OCI-M2 (cell line): Measurements from ENCODE around the gene DAW1.
"Not testable (repeated sequence)": the region's sequence is repeated elsewhere in the genome, so short reads cannot be mapped to it uniquely, and the experiment has no call there.

Experiments used
- DNase-seq: peaks from one replicate; lab custom pipeline; 2025; ENCODE audit not compliant: unreplicated experiment; lab: John Stamatoyannopoulos, UW

DAW1 gene, protein sequence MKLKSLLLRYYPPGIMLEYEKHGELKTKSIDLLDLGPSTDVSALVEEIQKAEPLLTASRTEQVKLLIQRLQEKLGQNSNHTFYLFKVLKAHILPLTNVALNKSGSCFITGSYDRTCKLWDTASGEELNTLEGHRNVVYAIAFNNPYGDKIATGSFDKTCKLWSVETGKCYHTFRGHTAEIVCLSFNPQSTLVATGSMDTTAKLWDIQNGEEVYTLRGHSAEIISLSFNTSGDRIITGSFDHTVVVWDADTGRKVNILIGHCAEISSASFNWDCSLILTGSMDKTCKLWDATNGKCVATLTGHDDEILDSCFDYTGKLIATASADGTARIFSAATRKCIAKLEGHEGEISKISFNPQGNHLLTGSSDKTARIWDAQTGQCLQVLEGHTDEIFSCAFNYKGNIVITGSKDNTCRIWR

GRCh38 chr2:227871375-227871791, at the start of gene DAW1:
Gene DAW1 (plus strand): TSS chr2:227871631. CDS start chr2:227871690, 59 bp downstream.
- no peak for DNase-seq

DNA sequence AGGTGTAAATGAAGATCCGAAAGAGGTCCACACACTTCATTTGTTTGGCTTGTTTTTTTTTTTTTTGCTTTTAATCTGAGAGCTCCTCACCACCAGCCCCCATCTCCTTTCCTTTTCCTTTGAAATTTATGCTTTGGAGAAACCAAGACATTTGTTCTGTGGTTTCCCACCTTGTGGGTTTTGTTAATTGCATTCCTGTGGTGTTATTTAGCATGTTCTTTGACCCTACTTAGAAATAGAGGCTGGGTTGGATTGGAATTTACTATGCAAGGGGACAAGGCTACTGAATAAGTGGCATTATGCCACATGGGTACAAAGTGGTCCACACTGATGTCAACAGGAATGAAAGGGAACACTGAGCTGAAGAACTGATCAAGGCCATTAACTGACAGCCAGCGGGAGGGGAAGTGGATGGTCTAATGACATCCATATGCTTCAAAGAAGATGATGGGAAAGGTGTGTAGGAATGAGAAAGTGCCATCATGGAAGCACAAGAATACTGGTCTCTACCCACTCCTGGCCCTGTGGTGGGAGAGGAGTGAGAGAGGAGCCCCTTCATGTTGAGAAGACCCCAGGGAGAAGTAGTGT, 48.9 kb upstream of the DAW1 start:
- no peak for DNase-seq

DNA sequence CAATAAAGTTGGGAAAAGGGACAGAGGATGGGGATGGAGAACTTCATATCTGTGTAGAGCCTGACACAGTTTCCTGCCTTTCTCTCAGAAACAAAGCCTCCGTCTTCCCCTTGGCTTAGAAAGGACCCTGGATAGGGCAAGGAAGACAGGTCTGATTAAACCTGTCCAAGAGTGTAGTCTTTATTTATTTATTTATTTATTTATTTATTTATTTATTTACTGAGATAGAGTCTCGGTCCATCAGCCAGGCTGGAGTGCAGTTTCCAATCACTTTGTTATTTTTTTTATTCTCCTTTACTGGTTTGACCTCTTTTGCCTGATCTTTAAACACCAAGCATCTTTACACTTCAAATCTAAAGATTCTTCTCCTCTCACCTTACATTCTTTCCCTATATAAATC, 47.5 kb upstream of the DAW1 start:
- no peak for DNase-seq

GRCh38 chr2:227824711-227825110, 46.7 kb upstream of the DAW1 start:
- no peak for DNase-seq

- DNase-seq = no peak
Measured at GRCh38 chr2:227826019-227826521, 45.4 kb upstream of the DAW1 start.

GRCh38 chr2:227826563-227826962, 44.9 kb upstream of the DAW1 start:
- DNase-seq = no peak

DNA sequence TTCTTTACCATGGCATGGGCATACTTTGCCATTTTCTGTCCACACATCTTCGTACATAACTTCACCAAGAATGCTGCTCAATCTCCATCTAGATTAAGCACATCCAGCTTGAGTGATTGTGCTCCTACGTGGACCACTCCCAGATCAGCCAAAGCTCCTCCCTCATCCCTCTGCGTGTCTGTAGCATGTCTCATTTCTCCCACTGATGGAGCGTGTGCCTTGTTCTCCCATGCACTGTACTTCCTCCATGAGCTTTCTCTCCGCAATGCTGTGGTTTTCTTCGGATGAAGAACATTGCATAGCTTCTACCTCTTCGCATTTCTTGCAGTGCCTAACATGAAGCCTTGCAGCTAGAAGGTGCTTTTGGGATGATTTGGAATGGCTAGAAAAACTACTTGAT, 44.3 kb upstream of the DAW1 start:
- DNase-seq = no peak

DNA sequence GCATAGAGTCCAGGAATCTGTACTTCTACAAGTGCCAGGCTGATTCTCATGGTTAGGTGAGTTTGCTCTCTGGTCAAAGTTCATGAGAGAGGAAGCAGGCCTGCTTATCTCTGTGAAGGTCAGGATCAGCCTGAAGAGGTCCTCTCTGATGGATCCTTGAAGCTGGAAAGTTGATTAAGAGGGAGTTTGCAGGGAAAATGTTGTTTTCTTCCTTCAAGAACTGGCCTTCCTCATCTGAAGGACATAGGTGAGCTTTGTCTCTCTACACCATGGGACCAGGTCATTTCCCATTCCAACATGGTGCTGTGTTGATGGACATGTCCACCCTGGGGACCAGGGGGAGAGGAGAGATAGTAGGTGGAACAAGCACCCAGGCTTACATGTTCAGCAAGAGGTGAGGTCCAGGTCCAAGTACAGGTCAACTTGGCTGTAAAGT, 42.9 kb upstream of the DAW1 start:
- DNase-seq = no peak

- DNase-seq = no peak
Measured at GRCh38 chr2:227829337-227829736, 42.1 kb upstream of the DAW1 start.

- no peak for DNase-seq
Measured at GRCh38 chr2:227834423-227834822, 37.0 kb upstream of the DAW1 start.

- no peak for DNase-seq
Measured at GRCh38 chr2:227834916-227835650, 36.3 kb upstream of the DAW1 start.

GRCh38 chr2:227839339-227840129, 31.9 kb upstream of the DAW1 start:
- not testable (repeated sequence) for DNase-seq

DNA sequence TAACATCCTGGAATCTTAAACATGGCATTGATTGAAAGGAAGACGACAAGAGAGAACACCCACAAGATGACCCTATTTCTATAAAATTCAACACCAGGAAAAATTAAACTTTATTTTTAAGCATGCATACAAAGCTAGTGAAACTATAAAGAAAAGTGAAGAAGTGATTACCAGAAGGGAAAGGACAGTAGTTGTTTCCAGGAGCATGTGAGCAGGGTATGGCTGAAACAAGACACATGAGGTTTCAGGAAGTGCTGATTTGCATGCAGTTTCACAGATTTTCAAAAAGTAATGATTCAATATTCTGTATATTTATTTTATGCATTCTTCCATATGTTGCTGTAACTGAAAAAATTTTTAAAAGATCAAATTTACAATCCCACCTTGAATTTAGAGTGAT, 24.6 kb upstream of the DAW1 start:
- no peak for DNase-seq

GRCh38 chr2:227848146-227848545, 23.3 kb upstream of the DAW1 start:
- DNase-seq = no peak

- no peak for DNase-seq
Measured at GRCh38 chr2:227848586-227848985, 22.8 kb upstream of the DAW1 start.

- no peak for DNase-seq
Measured at GRCh38 chr2:227849906-227850305, 21.5 kb upstream of the DAW1 start.

- no peak for DNase-seq
Measured at GRCh38 chr2:227853204-227853629, 18.2 kb upstream of the DAW1 start.

- DNase-seq = no peak
Measured at GRCh38 chr2:227853765-227854271, 17.6 kb upstream of the DAW1 start.

DNA sequence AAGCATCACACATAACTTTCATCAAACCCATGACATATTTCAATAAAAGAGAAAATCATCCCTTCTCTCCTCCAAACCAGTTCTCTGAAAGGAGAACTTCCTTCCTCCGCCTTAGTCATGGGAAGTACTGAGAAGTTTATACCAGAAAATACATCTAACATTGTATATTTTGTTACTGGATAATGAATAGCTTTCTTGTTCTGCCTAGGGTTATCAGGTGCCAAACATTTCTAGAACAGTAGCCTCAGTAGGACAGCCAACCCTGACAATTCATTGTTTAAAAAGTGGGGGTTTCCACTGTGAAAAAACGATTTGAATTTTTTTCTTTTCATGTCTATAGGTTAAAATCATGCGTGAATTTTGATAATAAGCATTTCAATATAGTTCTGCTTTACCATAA, 16.0 kb upstream of the DAW1 start:
- DNase-seq = no peak

DNA sequence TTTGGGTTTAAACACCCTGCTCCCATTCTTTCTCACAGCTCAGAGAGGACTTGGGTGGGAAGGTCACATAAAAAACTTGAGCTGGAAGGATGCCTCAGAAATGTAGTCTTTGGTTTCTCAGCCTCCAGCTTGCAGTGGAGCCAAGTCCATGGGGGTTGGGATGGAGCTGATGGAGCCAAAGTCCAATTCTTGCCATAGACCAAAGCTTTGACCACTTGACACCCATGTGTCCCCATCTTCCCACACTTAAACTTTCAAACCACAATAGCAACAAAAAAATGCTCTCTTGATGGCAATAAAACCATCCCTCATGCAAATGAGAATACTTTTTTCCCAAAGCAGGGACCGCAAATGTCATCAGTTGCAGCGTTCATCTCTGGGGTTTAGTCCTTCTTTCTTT, 14.7 kb upstream of the DAW1 start:
- DNase-seq = no peak

GRCh38 chr2:227860221-227860641, 11.2 kb upstream of the DAW1 start:
- DNase-seq = no peak
